Mucosa of descending colon (tissue), 3 donors: ENCODE data around the gene UACA. TPM values are rescaled to one million over a fixed set of nuclear protein-coding genes. Genes with fewer than 3 reads are reported as not detected.
"Not testable (repeated sequence)": the region's sequence is repeated elsewhere in the genome, so short reads cannot be mapped to it uniquely, and the experiment has no call there.

Source experiments
- ATAC-seq: fragments of 200-7000 bp; cut with Tn5 transposase; one replicate; pipeline ENCODE4 v1.9.1; 2020; ENCODE audit warnings: mild to moderate bottlenecking, moderate library complexity
- DNase-seq, 3 donors: peaks; one replicate each; pipeline ENCODE4 v3.0.0-alpha.2; 2020
- H3K36me3 ChIP-seq: fragments of 200-600 bp; one replicate; pipeline ENCODE4 v1.8.0; 2021; ENCODE audit warnings: low read depth, mild to moderate bottlenecking
- H3K4me1 ChIP-seq: fragments of 200-600 bp; one replicate; pipeline ENCODE4 v1.8.0; 2021; ENCODE audit warnings: low read depth, mild to moderate bottlenecking
- H3K4me3 ChIP-seq: fragments of 200-600 bp; one replicate; pipeline ENCODE4 v1.8.0; 2021; ENCODE audit warnings: mild to moderate bottlenecking
- H3K9me3 ChIP-seq: fragments of 200-600 bp; one replicate; pipeline ENCODE4 v1.8.0; 2021; ENCODE audit warnings: mild to moderate bottlenecking
- intact Hi-C, 2 donors: fragments of 100-400 bp; cut with DNase I in 1 of 2; cut with micrococcal nuclease in 1 of 2; formaldehyde crosslinking; loops; one replicate each; pipeline versions ENCODE4 v1.11.0 to v1.11.1; 2022; cut with DNase I, micrococcal nuclease
- total RNA-seq, 3 donors: library from RNA; stranded (reverse); fragmentation: NEBNext Ultra II Directional in 2 of 3; extraction: Animal tissue kit (Norgen Biotek cat#: 25700) in 2 of 3; gene quantifications; one replicate each; pipeline versions ENCODE4 v1.2.1 to v1.2.4, GENCODE V29; 2021 to 2023
- TF ChIP-seq, protein P1 (sequence below): fragments of 200-600 bp; IDR thresholded peaks from one replicate; pipeline ENCODE4 v1.8.0; 2022; ENCODE audit warnings: antibody characterized with exemption, mild to moderate bottlenecking
- donor health status: DM: no; HTN: no; CAD: no; lungs with moderate emphysema.
- donor health status: DM: no; HTN: no; CAD: no.
- donor health status: DM: no; HTN: yes; CAD: no.

UACA gene
- total RNA-seq, 3 donors from 2014 or later: 42.1 to 74.7 (median 64.9) TPM

DNA sequence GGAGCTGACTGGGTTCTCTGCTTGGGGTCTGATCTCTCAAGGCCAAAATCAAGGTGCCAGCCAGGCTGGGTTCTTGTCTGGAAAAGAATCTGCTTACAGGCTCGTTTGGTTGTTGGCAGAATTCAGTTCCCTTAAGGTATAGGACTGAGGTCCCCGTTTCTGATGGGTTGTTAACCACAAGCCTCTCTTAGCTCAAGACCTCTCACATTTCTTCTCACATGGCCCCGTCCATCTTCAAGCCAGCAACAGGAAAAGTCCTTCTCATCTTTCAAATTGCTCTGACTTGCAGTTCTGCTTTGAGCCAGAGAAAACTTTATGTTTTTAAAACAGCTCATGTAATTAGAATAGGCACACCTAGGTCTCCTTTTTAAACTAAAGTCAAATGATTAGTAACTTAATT, 20.4 kb downstream of the UACA start:
- no peaks in the 10 kb centered on the region for H3K9me3 ChIP-seq
- intact Hi-C loops: no loop called here
- no peaks in the 10 kb centered on the region for H3K36me3 ChIP-seq
- peaks cover 19% of the 10 kb centered on the region for H3K4me1 ChIP-seq
- DNase-seq (no peak), ATAC-seq (no peak)
- no peak overlapping the region for H3K4me3 ChIP-seq
- TF ChIP-seq, protein P1, sequence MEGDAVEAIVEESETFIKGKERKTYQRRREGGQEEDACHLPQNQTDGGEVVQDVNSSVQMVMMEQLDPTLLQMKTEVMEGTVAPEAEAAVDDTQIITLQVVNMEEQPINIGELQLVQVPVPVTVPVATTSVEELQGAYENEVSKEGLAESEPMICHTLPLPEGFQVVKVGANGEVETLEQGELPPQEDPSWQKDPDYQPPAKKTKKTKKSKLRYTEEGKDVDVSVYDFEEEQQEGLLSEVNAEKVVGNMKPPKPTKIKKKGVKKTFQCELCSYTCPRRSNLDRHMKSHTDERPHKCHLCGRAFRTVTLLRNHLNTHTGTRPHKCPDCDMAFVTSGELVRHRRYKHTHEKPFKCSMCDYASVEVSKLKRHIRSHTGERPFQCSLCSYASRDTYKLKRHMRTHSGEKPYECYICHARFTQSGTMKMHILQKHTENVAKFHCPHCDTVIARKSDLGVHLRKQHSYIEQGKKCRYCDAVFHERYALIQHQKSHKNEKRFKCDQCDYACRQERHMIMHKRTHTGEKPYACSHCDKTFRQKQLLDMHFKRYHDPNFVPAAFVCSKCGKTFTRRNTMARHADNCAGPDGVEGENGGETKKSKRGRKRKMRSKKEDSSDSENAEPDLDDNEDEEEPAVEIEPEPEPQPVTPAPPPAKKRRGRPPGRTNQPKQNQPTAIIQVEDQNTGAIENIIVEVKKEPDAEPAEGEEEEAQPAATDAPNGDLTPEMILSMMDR: no peak

DNA sequence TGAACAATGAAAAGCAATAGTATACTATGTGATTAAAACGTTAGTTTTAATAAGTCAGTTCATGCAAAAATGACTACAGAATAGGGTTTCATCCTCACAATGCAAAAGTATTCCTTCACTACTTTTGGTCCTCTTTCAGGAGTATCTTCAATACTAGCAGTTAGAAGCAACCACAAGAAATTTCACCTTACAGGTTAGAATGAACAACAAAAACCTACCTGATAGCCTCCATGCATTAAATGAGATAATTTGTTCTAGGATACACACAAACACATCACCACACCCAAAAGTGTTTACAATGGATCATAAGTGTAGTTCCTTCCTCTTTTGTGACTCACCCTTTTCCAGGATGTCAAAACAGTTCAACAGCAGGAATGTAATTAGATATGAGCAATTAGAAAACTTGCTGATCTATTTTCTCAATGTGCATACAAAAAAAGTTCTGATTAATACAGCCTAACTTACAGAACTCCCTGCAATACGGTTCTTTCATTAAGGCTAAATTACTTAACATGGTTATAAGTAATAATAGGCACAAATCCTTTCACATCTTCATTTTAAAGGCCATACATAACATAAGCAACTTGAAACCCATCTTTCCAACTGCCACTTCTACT, 21.6 kb downstream of the UACA start:
- Histone ChIP-seq H3K36me3 (no peaks in the 10 kb centered on the region), H3K4me1 (peaks cover 19% of the 10 kb centered on the region), H3K4me3 (no peak overlapping the region), H3K9me3 (no peaks in the 10 kb centered on the region)
- no peak for DNase-seq
- TF ChIP-seq, protein P1: no peak
- ATAC-seq: peak; percentile 92
- intact Hi-C loops: no loop called here

DNA sequence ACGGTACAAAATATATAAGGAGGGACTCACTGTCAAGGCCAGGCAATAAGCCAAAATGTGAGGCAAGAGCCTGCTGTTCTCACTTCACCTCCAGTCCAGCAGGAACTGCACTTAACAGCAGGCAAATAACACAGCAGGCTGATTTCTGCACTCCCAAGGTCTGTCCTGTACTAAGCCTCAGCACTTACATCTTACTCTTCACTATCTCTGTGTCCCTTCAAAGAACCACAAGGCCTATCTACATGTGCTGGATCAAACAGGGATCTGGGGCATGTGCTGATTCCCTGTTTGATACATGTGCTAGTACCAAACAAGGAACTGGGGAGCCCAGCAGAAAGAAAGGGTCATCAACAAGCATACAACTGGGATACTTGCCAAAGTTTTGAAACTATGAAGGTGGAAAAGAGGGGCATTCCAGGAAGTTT, 22.2 kb downstream of the UACA start:
- intact Hi-C loops: no loop called here
- no peaks in the 10 kb centered on the region for H3K9me3 ChIP-seq
- DNase-seq (peak in 1 of 3 donors; percentile 62), ATAC-seq (peak; percentile 85)
- TF ChIP-seq, protein P1: no peak
- H3K4me1 ChIP-seq: peaks cover 19% of the 10 kb centered on the region
- H3K36me3 ChIP-seq: no peaks in the 10 kb centered on the region
- H3K4me3 ChIP-seq: no peak overlapping the region

DNA sequence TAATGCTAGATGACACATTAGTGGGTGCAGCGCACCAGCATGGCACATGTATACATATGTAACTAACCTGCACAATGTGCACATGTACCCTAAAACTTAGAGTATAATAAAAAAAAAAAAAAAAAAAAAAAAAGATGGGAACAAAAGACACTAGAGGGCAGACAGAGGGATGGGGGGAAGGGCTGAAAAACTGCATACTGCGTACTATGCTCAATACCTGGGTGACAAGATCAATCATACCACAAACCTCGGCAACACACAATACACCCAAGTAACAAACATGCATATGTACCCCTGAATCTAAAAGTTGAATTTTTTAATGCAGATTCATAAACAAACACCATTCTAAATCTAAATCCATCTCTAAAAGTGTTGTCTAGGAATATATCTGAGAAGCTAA, 28.3 kb downstream of the UACA start:
- H3K4me3 ChIP-seq, H3K4me1 ChIP-seq, DNase-seq, intact Hi-C loops, H3K9me3 ChIP-seq, ATAC-seq, H3K36me3 ChIP-seq: not testable (repeated sequence)

DNA sequence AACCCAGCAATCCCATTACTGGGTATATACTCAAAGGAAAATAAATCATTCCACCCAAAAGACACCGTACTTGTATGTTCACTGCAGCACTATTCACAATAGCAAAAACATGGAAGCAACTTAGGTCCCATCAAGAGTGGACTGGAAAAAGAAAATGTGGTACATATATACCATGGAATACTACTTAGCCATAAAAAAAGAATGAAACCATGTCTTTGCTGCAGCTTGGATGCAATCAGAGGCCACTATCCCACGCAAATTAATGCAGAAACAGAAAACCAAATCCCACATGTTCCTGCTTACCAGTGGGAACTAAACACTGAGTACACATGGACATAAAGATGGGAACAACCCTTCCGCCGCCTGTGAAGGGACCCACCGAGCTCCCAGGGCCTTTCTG, 34.2 kb downstream of the UACA start:
- ATAC-seq: no peak
- Histone ChIP-seq H3K4me1 (no peaks in the 10 kb centered on the region), H3K9me3 (no peaks in the 10 kb centered on the region), H3K36me3 (no peaks in the 10 kb centered on the region), H3K4me3 (no peak overlapping the region)
- intact Hi-C loops: no loop called here
- DNase-seq: no peak
- TF ChIP-seq, protein P1: no peak

DNA sequence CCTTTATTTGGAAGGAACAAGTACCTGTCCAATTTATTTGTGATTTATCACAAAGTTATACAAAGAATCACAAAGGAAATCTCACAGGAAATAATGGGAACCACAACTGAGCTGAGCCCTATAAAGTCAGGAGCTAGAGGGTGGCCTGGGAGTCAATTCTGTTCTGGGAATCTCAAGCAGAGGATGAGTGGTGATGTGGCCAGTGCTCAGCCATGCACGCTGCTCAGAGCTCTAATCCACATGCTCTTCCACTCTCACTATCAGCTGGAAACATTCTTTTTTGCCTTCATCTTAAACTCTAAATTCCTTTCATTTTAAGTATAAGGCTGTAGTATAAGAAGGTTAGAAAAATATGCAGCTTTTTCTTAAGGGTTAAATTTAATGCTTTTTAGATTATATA, 36.6 kb downstream of the UACA start:
- Histone ChIP-seq H3K36me3 (no peaks in the 10 kb centered on the region), H3K4me1 (peaks cover 10% of the 10 kb centered on the region), H3K9me3 (no peaks in the 10 kb centered on the region), H3K4me3 (no peak overlapping the region)
- intact Hi-C loops: no loop called here
- no peak for DNase-seq
- TF ChIP-seq, protein P1: no peak
- ATAC-seq: no peak
